CD4-positive, alpha-beta T cell (primary cell): ENCODE results near the gene LAMP5. TPM values are rescaled to one million over a fixed set of nuclear protein-coding genes. Genes with fewer than 3 reads are reported as not detected.

Experiments
- ATAC-seq: fragments of 200-7000 bp; cut with Tn5 transposase; one replicate; pipeline ENCODE4 v1.10.0; 2022; ENCODE audit warnings: mild to moderate bottlenecking; ENCODE audit not compliant: poor library complexity
- CTCF ChIA-PET: fragments of 350-600 bp; sonication (Branson Sonifier 250); formaldehyde crosslinking; loops from one replicate; lab custom pipeline; 2021; ENCODE audit warnings: antibody characterized with exemption, inconsistent platforms; lab: Charles Lee
- POLR2A ChIA-PET: fragments of 350-600 bp; sonication (Branson Sonifier 250); formaldehyde crosslinking; loops from one replicate; lab custom pipeline; 2021; ENCODE audit warnings: antibody characterized with exemption, inconsistent platforms; lab: Charles Lee
- DNase-seq, 14 experiments: peaks; one replicate each; pipeline ENCODE4 v3.0.0-alpha.2; 2013 to 2020; ENCODE audit warnings: mixed read lengths in 2 of 14
- H3K27ac ChIP-seq, 2 donors: one replicate each; pipeline versions ENCODE4 v1.5.1 to v1.7.0; 2013; ENCODE audit warnings: low read length in 2 of 2, low read depth in 1 of 2, mild to moderate bottlenecking in 1 of 2
- H3K27me3 ChIP-seq, 2 experiments: 1 replicate in 1 of 2; 2 replicates in 1 of 2; pipeline versions ENCODE4 v1.6.1 to v1.7.0; 2013; ENCODE audit warnings: low read length in 2 of 2, control low read depth in 1 of 2, mild to moderate bottlenecking in 1 of 2, moderate library complexity in 1 of 2; ENCODE audit not compliant: insufficient read depth in 2 of 2, control insufficient read depth in 1 of 2
- H3K36me3 ChIP-seq: one replicate; pipeline ENCODE4 v1.6.1; 2013; ENCODE audit warnings: low read length, control low read depth; ENCODE audit not compliant: insufficient read depth
- H3K4me1 ChIP-seq: one replicate; pipeline ENCODE4 v1.6.1; 2013; ENCODE audit warnings: low read length, control low read depth; ENCODE audit not compliant: insufficient read depth
- H3K4me3 ChIP-seq: one replicate; pipeline ENCODE4 v1.5.1; 2013; ENCODE audit warnings: mild to moderate bottlenecking, low read length, moderate library complexity
- H3K9me3 ChIP-seq, 2 experiments: 1 replicate in 1 of 2; 2 replicates in 1 of 2; pipeline versions ENCODE4 v1.6.1 to v1.7.0; 2013; ENCODE audit warnings: low read length in 2 of 2, mild to moderate bottlenecking in 2 of 2, control low read depth in 1 of 2, moderate library complexity in 1 of 2; ENCODE audit not compliant: control insufficient read depth in 1 of 2, insufficient read depth in 1 of 2
- H3K27ac Mint-ChIP-seq: one replicate; pipeline ENCODE4 v1.8.0; 2020; ENCODE audit warnings: mixed read lengths
- H3K27me3 Mint-ChIP-seq: one replicate; pipeline ENCODE4 v1.8.0; 2021; ENCODE audit warnings: mixed read lengths
- H3K36me3 Mint-ChIP-seq: one replicate; pipeline ENCODE4 v1.8.0; 2021; ENCODE audit warnings: low read depth, mixed read lengths
- H3K4me1 Mint-ChIP-seq: one replicate; pipeline ENCODE4 v1.8.0; 2021; ENCODE audit warnings: low read depth, mixed read lengths
- H3K4me3 Mint-ChIP-seq: one replicate; pipeline ENCODE4 v1.8.0; 2020; ENCODE audit warnings: mild to moderate bottlenecking, mixed read lengths
- H3K9me3 Mint-ChIP-seq: one replicate; pipeline ENCODE4 v1.8.0; 2020; ENCODE audit warnings: mixed read lengths
- CTCF ChIP-seq: fragments of 200-600 bp; IDR thresholded peaks from one replicate; pipeline ENCODE4 v1.8.0; 2022; ENCODE audit warnings: antibody characterized with exemption, mild to moderate bottlenecking
- intact Hi-C, 2 experiments: fragments of 100-400 bp; cut with DNase I in 1 of 2; cut with micrococcal nuclease in 1 of 2; formaldehyde crosslinking; loops; one replicate each; pipeline versions ENCODE4 v1.15.1 to v1.9.0; 2023 to 2025; cut with DNase I, micrococcal nuclease
- polyA plus RNA-seq, 2 donors: library from polyadenylated mRNA; unstranded; fragments of 120-200 nt; gene quantifications; one replicate each; pipeline ENCODE4 v1.2.1, GENCODE V29; 2013
- total RNA-seq, 174 experiments: library from RNA in 2 of 174; stranded (reverse) in 2 of 174; gene quantifications; one replicate each; pipeline ENCODE4 v1.2.3 and lab custom pipeline; 2021 to 2026

LAMP5 gene
- total RNA-seq (under 1 TPM in 1 of 2 experiments, not detected in 1; 0.11 TPM), total RNA-seq (lab: John Stamatoyannopoulos, UW) (0 to 3.1 (median 0) reads per million in 172 experiments)
- 1.2 TPM for polyA plus RNA-seq (2013, experiment 1 of 2)
- polyA plus RNA-seq (2013, experiment 2 of 2) = 0.48 TPM

- no peaks in the 10 kb centered on the region for H3K9me3 Mint-ChIP-seq
- Histone ChIP-seq H3K4me1 (no peaks in the 10 kb centered on the region), H3K27me3 (peaks cover 35 to 56% of the 10 kb centered on the region in 2 experiments), H3K36me3 (no peaks in the 10 kb centered on the region), H3K9me3 (peaks cover 0 to 22% of the 10 kb centered on the region in 2 experiments), H3K27ac (no peak within 1 kb of the TSS), H3K4me3 (no peak within 1 kb of the TSS)
- H3K4me1 Mint-ChIP-seq = no peaks in the 10 kb centered on the region
- no peak within 1 kb of the TSS for H3K27ac Mint-ChIP-seq
- ATAC-seq (no peak), DNase-seq (no peak)
- no peak within 1 kb of the TSS for H3K4me3 Mint-ChIP-seq
- intact Hi-C loops = no loop called here
- no peaks in the 10 kb centered on the region for H3K36me3 Mint-ChIP-seq
- POLR2A ChIA-PET = interaction anchor here (0.7 kb wide), 1 partner anchor 1106 kb away, joined by 3 read pairs; no protein-coding TSS in a partner anchor
- no peak for TF ChIP-seq CTCF
- CTCF ChIA-PET = no interaction called here
- H3K27me3 Mint-ChIP-seq = peaks cover 83% of the 10 kb centered on the region
These were observed at the start of gene LAMP5 for GRCh38 chr20:9514461-9515213. Gene LAMP5, plus strand, starts transcription at chr20:9514590. Its CDS starts 263 bp downstream, at chr20:9514853.

- Mint-ChIP-seq H3K27me3 (no peaks in the 10 kb centered on the region), H3K27ac (no peak overlapping the region)
These were observed 46.4 kb upstream of the LAMP5 start for GRCh38 chr20:9467995-9468394.

GRCh38 chr20:9474835-9475415 lies 39.5 kb upstream of the LAMP5 start:
- no peak overlapping the region for H3K27ac ChIP-seq
- no peaks in the 10 kb centered on the region for H3K9me3 ChIP-seq
- H3K4me3 Mint-ChIP-seq = no peak overlapping the region
- ATAC-seq (no peak), DNase-seq (no peak)
- ChIA-PET POLR2A (no interaction called here), CTCF (no interaction called here)
- H3K4me3 ChIP-seq = no peak overlapping the region
- TF ChIP-seq CTCF = no peak
- no peaks in the 10 kb centered on the region for H3K4me1 Mint-ChIP-seq
- intact Hi-C loops = no loop called here
- no peak overlapping the region for H3K27ac Mint-ChIP-seq
- no peaks in the 10 kb centered on the region for H3K4me1 ChIP-seq
- no peaks in the 10 kb centered on the region for H3K27me3 Mint-ChIP-seq
- no peaks in the 10 kb centered on the region for H3K9me3 Mint-ChIP-seq
- no peaks in the 10 kb centered on the region for H3K36me3 Mint-ChIP-seq
- H3K36me3 ChIP-seq = no peaks in the 10 kb centered on the region
- no peaks in the 10 kb centered on the region for H3K27me3 ChIP-seq

More at GRCh38 chr20:9467995-9468394, 46.4 kb upstream of the LAMP5 start:
- no peaks in the 10 kb centered on the region for H3K9me3 ChIP-seq
- H3K36me3 Mint-ChIP-seq = no peaks in the 10 kb centered on the region
- no peaks in the 10 kb centered on the region for H3K27me3 ChIP-seq
- H3K4me3 Mint-ChIP-seq = no peak overlapping the region
- no peak overlapping the region for H3K27ac ChIP-seq
- no peaks in the 10 kb centered on the region for H3K4me1 ChIP-seq
- no peaks in the 10 kb centered on the region for H3K36me3 ChIP-seq
- CTCF ChIA-PET = no interaction called here
- DNase-seq = no peak
- no peak for ATAC-seq
- H3K4me3 ChIP-seq = no peak overlapping the region
- intact Hi-C loops = no loop called here
- POLR2A ChIA-PET = no interaction called here
- no peaks in the 10 kb centered on the region for H3K4me1 Mint-ChIP-seq
- H3K9me3 Mint-ChIP-seq = no peaks in the 10 kb centered on the region
- TF ChIP-seq CTCF = no peak
